Skeletal muscle satellite cell (primary cell): ENCODE measurements around the gene PTGES2.
A peak's percentile ranks its signal among the peaks of the same experiment; 100 is the strongest.
"Not testable (repeated sequence)": the region's sequence is repeated elsewhere in the genome, so short reads cannot be mapped to it uniquely, and the experiment has no call there.

Experiments
- H3K27me3 ChIP-seq: 2 replicates; pipeline ENCODE4 v1.7.0; 2013; ENCODE audit warnings: low read length; ENCODE audit not compliant: control insufficient read depth, insufficient read depth
- H3K36me3 ChIP-seq: 2 replicates; pipeline ENCODE4 v1.7.0; 2013; ENCODE audit warnings: mild to moderate bottlenecking, control low read depth, low read length; ENCODE audit not compliant: insufficient read depth
- H3K4me1 ChIP-seq: 2 replicates; pipeline ENCODE4 v1.7.0; 2013; ENCODE audit warnings: low read length; ENCODE audit not compliant: control insufficient read depth, insufficient read depth
- H3K4me2 ChIP-seq: 2 replicates; pipeline ENCODE4 v1.7.0; 2013; ENCODE audit warnings: mild to moderate bottlenecking, low read length
- H3K4me3 ChIP-seq: 2 replicates; pipeline ENCODE4 v1.7.0; 2013; ENCODE audit warnings: low read length
- H3K9ac ChIP-seq: 2 replicates; pipeline ENCODE4 v1.7.0; 2013; ENCODE audit warnings: mild to moderate bottlenecking, low read depth, low read length, moderate library complexity
- H3K9me3 ChIP-seq: replicated peaks from 2 replicates; pipeline ENCODE4 v1.7.0; 2013; ENCODE audit warnings: mild to moderate bottlenecking, control low read depth, low read length

PTGES2 gene

DNA sequence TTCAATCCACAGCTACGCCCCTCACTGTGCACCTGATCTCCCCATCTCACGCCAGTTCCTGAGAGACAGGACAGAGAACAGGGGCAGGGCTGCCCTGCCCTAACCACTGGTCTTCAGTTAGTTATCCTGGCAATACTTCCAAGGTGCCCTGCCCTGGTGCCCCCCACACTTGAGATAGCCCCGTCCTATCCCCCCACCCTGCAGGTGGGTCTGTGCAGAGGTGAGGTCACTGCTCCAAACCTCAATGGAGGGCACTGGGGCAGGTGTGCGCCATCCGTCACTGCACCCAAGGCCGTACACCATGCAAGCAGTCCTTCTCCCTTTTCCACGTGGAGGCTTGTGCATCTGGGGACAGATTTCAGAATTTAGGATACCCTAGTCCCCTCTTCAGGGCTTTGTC lies 3.1 kb upstream of the PTGES2 start:
- H3K4me3 ChIP-seq, H3K4me2 ChIP-seq, H3K36me3 ChIP-seq, H3K9ac ChIP-seq, H3K9me3 ChIP-seq: not testable (repeated sequence)
- H3K4me1 ChIP-seq, result peaks cover 12% of the 10 kb centered on the region
- H3K27me3 ChIP-seq, result peaks cover 29% of the 10 kb centered on the region

DNA sequence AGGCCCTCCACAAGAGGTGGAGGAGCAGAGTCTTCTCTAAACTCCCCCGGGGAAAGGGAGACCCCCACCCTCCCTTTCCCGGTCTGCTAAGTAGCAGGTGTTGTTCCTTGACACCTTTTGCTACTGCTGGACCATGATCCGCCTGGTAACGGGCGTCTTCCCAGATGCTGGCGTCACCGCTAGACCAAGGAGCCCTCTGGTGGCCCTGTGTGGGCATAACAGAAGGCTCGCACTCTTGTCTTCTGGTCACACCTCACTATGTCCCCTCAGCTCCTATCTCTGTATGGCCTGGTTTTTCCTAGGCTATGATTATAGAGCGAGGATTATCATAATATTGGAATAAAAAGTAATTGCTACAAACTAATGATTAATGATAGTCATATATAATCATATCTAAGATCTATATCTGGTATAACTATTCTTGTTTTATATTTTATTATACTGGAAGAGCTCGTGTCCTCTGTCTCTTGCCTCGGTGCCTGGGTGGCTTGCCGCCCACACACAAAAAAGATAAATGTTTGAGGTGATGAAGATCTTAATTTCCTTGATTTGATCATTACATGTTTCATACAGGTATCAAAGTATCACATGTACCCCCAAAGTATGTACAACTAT lies 2.6 kb upstream of the PTGES2 start:
- peaks cover 29% of the 10 kb centered on the region for H3K27me3 ChIP-seq
- H3K4me3 ChIP-seq, H3K9ac ChIP-seq, H3K4me2 ChIP-seq, H3K9me3 ChIP-seq, H3K36me3 ChIP-seq: not testable (repeated sequence)
- H3K4me1 ChIP-seq, result peaks cover 15% of the 10 kb centered on the region

DNA sequence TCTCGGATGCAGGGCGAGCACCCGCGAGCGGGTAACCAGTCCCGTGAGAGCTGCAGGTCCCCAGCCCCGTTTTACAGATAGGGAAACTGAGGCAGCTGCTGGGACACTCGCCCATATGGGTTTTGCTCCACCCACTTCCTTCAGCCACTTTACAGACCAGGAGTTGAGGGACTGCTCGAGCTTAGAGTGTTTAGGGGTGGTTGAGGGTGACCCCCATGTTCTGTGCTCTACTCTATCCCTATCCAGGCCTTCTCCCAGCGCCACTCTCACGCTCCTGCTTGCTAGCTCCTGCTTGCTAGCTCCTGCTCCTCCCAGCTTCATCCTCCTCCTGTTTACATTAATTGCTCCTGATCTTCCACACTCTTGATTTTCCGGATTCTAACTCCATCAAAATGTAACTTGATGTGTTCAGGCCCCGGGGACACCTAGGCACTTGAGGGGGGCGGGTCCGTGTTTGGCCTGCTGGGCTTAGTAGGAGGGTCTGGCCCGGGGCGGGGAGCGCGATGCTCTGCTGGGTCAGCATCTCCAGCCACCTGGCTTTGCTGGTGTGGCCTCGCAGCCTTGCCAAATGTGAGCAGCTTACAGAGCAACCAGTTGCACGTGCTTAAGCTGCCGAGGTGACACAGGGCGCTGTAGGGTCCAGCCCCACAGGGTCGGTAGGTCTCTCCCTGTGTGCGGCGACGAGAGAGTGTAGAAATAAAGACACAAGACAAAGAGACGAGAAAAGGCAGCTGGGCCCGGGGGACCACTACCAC lies 1.5 kb upstream of the PTGES2 start:
- Histone ChIP-seq H3K27me3 (peaks cover 29% of the 10 kb centered on the region), H3K36me3 (peaks cover 7% of the 10 kb centered on the region), H3K9ac (peak overlapping the region; percentile 96), H3K4me2 (peak overlapping the region; percentile 97), H3K4me3 (peak overlapping the region; percentile 95), H3K9me3 (no peaks in the 10 kb centered on the region), H3K4me1 (peaks cover 15% of the 10 kb centered on the region)

DNA sequence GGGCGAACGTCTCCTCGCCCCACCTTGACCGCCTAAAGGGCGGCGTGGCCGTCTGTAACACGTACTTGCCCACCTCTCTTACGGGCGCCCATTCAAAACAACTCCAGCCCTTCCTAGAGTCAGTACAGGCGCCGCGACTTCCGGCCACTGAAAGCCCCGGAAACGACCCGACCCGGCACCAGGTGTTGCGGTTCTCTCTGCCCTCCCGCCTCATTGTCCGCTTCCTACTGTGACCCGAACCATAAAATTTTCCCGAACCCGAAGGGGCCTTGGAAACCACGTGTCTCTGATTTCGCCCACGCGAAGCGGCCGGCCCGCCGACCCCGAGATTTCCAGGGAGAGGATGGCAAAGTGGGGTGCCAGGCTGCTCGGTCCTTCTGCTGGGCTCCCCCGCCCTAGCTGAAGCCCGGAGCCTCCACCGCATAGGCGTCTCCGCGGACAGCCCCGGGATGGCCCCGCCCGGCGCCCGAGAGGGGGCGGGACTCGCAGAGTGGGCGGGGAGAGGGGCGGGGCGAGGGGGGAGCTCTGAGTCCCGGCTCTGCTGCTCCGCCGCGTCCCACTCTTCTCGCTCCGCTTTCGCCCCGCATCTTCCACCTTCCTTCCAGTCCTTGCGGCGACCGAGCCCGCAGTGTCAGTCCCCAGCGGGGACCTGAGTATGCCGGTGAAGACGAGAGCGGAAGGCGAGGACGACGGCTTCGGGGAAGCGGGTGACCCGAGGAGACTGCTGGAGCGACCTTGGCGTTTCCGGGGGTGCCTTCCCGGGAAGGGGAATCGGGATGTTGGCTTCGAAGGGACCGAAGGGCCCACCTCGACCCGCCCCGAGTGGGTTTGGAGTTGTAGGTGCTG lies 684 bp upstream of the PTGES2 start:
- Histone ChIP-seq H3K4me3 (peak overlapping the region; percentile 95), H3K27me3 (peaks cover 21% of the 10 kb centered on the region), H3K4me2 (peak overlapping the region; percentile 97), H3K9me3 (no peaks in the 10 kb centered on the region), H3K36me3 (peaks cover 12% of the 10 kb centered on the region), H3K9ac (peak overlapping the region; percentile 96), H3K4me1 (peaks cover 15% of the 10 kb centered on the region)

DNA sequence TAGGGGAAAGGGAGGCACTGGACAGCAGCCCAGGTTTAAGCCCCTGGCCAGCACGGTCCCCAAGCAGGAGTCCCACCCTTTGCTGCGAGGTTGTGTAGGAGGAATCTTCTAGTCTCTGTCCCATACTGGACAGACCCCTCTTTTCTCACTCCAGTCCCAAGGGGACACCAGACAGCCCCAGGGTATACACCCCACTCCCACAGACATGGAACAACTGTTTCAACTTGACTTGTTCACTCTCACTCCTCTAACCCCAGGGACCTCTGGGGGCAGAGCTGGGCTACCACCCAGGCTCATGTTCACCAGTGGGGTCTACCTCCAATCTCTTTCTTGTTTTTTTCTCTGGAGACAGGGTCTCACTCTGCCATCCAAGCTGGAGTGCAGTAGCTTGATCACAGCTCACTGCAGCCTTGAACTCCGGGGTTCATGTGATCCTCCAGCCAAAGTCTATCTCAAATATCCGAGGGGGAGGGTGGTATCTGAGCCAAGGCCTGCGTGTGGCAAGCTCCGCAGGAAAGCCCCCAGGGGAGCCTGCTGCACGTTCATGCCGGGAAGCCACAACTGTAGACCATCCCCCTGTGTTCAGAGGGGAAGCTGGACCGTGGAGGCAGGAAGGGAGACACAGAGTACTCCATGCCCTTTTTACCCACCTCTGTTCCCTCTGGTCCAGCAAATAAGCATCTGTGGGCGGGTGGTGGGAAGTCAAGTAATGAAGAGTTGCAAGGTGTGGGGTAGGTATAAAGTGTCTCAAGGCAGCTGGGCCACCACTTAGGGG lies 1.8 kb downstream of the PTGES2 start:
- Histone ChIP-seq H3K4me2 (peak overlapping the region; percentile 97), H3K9ac (no peak overlapping the region), H3K27me3 (no peaks in the 10 kb centered on the region), H3K9me3 (no peaks in the 10 kb centered on the region), H3K4me3 (peak overlapping the region; percentile 40), H3K4me1 (peaks cover 15% of the 10 kb centered on the region), H3K36me3 (peaks cover 25% of the 10 kb centered on the region)

DNA sequence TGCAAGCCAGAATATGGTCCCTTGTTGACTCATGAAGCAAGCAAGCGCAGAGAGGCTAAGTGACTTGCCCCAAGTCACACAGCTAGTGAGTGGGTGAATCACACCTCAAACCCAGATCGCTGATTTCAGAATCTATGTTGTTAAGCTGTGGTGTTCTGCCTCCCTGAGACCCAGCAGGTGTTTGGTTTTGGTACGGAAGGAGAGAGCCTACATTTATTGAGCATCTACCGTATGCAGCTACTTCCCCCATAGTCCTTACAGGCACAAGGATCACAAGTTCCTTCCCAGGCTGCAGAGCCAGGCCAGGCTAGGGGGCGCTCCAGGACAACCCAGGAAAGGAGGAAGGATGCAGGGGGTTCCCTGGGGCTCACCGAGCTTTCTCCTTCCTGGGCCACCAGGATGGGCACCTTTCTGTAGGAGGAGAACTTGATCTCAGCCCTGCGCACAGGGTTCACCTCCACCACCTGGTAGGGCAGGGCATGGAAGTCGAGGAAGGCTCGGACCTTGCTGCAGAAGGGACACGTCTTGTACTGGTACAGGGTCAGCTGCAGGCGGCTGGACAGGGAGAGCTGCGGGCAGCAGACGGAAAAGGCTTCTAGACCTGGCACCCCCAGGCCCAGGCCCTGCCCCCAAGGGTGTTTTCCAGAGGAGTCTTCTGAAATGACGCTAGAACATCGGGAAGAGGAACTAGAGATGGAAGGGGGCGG lies 2.5 kb downstream of the PTGES2 start:
- no peak overlapping the region for H3K4me3 ChIP-seq
- no peaks in the 10 kb centered on the region for H3K27me3 ChIP-seq
- H3K36me3 ChIP-seq, result peaks cover 25% of the 10 kb centered on the region
- H3K4me2 ChIP-seq, result peak overlapping the region; percentile 97
- peaks cover 15% of the 10 kb centered on the region for H3K4me1 ChIP-seq
- H3K9ac ChIP-seq, result no peak overlapping the region
- no peaks in the 10 kb centered on the region for H3K9me3 ChIP-seq

DNA sequence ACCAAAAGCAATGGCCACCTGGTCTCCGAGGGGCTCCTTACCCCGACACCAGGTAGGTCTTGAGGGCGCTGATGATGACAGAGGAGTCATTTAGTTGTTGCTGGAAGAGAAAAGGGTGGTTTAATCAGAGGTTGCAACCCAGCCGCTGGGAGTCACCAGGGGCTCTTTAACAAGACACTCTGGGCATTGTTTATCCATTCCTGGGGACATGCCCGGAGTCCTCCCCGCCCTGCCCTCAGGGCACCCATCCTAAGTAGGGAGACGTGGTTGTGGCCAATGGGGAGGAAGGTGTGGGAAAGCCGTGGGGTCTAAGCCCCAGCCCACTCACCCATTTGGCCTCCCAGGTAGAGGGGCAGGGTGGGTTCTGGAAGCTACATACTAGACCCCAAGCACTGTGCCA lies 3.1 kb downstream of the PTGES2 start:
- Histone ChIP-seq H3K4me1 (peaks cover 15% of the 10 kb centered on the region), H3K36me3 (peaks cover 25% of the 10 kb centered on the region), H3K9me3 (no peaks in the 10 kb centered on the region), H3K4me3 (no peak overlapping the region), H3K4me2 (no peak overlapping the region), H3K9ac (no peak overlapping the region), H3K27me3 (no peaks in the 10 kb centered on the region)

DNA sequence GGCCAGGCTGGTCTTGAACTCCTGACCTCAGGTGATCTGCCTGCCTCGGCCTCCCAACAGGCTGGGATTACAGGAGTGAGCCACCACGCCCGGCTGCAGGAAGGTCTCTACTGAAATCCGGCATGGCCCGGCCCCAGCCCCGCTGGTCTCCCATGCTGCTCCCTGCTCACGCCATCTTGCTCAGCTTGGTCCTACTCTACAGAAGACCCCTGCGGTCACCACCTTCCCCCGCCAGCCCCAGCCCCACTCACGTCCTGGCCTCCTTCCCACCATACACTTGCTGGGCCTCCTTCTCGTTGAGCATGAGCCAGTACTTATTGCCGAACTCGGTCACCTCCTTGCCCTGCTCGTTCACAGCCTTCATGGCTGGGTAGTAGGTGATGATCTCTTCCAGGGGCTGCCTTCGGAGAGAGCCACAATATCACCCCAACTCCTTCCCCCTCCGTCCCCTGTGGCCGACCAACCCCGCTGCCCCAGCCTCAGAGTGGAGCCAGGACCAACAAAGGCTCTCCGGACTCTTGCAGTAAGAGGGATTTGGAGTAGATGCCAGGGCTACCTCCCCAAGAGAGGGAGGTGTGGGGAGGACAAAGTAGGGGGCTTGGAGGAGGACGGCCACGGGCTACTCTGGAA lies 4.0 kb downstream of the PTGES2 start:
- no peaks in the 10 kb centered on the region for H3K9me3 ChIP-seq
- peaks cover 9% of the 10 kb centered on the region for H3K4me1 ChIP-seq
- no peak overlapping the region for H3K4me2 ChIP-seq
- no peak overlapping the region for H3K4me3 ChIP-seq
- H3K27me3 ChIP-seq, result no peaks in the 10 kb centered on the region
- no peak overlapping the region for H3K9ac ChIP-seq
- peaks cover 25% of the 10 kb centered on the region for H3K36me3 ChIP-seq

DNA sequence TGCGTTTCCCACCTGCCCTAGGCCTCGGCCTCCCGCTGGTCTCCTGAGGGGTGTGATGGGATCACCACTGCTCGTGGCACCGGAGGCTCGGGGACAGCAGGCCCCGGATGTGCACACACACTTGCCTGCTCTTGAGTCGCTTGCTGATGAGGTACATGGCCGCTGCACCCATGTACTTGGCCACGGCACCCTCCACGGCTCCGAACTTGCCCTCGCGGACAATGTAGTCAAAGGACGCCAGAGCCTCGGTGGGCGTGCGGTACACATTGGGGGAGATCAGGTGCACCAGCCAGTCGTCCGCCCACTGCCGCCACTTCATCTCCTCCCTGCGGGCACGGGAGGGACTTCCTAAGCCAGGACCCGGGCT lies 4.7 kb downstream of the PTGES2 start:
- Histone ChIP-seq H3K4me2 (no peak overlapping the region), H3K36me3 (peaks cover 25% of the 10 kb centered on the region), H3K4me3 (no peak overlapping the region), H3K4me1 (peaks cover 9% of the 10 kb centered on the region), H3K9me3 (no peaks in the 10 kb centered on the region), H3K9ac (no peak overlapping the region), H3K27me3 (no peaks in the 10 kb centered on the region)

DNA sequence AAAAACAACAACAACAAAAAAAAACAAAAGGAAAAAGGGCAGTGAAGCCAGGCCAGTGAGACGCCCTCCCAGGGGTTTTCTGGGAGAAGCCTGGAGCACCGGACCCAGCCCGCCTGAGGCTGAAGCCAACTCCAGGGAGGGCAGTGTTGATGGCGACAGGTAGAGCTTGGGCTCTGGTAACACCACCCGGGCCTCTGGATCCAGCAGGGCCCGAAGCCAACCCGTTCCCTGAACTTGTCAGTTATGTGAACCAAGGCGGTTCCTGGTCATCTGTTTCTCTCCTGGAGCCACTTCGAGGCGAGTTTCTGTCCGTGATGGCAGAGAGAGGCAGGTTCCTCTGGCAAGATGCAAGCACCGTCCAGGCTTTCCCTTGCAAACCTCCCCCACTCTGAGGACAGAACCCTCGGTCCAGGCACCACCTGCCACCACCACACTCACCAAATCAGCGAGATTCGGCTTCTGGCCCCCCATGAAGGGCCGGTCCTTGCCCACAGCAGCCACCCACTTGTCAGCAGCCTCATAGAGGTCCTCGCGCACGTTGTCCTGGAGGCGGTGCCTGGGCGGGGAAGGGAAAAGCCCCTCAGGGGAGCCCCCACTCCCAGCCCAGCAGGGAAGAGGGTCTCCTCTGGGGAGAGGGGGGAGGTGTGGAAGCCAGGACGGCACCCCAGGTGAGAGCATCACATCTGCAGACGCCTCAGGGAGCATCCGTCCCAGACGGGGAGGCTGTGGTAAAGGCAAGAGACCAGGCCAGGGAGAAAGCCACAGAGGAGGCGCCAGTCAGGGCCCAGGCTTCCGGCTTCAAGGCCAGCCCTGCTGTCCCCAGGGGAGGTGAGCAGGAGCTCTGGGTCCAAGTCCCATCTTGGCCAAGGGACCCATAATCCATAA lies 5.4 kb downstream of the PTGES2 start:
- H3K36me3 ChIP-seq, result peaks cover 25% of the 10 kb centered on the region

More for the DNA sequence above, 5.4 kb downstream of the PTGES2 start:
- H3K4me3 ChIP-seq, result no peak overlapping the region
- no peaks in the 10 kb centered on the region for H3K27me3 ChIP-seq
- no peak overlapping the region for H3K9ac ChIP-seq
- H3K9me3 ChIP-seq, result no peaks in the 10 kb centered on the region
- no peak overlapping the region for H3K4me2 ChIP-seq
- peaks cover 9% of the 10 kb centered on the region for H3K4me1 ChIP-seq
